CD4-positive, alpha-beta T cell treated with Interleukin-6 for 4 hours (primary cell): ENCODE results near the gene PCSK6.

Experiments
- DNase-seq: peaks from one replicate; pipeline ENCODE4 v3.0.0-alpha.2; 2020; ENCODE audit warnings: mixed read lengths

Gene PCSK6

DNA sequence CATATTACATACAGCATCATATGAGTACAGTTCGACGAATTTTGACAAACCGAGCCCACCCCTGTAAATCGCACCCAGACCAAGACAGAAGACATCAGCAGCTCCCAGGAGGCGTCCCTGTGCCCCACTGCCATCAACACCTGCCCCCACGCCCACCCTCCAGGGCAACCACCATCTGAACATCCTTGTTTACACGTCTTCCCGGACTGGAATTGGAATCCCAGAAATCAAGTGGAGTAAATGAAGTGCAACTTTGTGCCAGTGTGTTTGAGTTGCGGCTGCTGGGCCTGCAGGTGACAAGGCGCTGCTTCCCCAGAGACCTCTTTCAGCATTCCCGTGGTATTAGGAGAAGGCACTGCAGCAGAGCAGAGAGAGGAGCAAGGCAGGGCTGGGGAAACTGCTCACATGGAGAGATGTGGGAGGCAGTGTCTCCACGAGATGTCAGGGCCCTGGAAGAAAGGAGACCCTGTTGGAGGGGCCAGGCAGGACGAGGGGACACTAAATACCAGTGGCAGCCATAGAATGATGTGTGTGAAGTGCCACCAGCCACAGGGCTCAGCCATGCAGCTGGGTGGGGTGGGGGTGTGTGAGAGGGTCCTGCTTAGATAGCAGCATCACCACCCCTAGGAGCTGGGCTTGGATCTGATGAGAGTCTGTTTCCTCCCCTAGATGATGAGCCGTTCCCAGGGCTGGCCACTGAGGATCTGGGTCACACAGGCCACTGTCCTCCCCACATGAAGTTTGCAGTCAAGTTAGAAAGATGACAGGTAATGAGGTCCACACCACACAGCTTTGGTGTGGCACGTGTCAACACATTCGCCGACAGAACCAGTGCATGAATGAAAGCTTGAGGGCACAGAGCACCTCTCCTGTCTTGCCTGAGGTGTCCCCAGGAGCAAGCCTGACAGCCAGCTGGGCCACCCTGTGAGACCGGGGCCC, 33.4 kb upstream of the PCSK6 start:
- no peak for DNase-seq

DNA sequence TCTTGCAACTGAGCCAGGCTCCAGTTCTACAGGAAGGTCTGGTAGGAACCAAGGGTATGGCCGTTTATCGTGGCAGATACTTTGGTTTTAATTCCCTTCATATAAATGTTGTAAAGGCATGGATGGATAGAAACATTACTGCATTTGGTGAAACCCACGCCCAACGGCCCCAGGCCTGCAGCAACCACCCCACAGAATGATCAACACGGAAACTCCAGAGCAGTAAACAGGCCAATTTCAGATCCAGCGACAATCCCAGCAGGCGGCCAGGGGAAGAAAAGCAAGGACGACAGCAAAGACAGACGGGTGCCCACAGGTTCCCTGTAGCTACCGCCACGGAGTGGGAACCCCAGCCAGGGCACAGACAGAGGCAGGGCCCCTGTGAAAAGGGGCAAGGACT, 32.6 kb upstream of the PCSK6 start:
- no peak for DNase-seq

DNA sequence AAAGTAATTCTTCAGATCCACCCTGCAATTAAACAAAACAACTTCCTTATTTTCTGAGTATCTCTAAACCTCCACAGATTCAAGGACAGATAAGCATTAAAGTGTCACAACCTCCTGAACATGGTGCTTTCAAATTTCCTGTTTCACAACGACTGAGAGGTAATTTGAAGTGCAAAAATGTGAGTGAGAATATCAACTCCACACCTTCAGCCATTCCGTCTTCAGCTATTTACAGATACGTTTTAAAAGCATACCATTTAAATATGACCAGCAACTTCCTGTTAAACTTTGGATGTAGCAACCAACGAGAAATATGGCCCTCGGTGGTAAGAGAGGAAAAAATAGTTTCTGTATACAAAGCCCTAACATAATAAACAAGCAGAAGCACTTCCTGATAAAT, 32.1 kb upstream of the PCSK6 start:
- no peak for DNase-seq

DNA sequence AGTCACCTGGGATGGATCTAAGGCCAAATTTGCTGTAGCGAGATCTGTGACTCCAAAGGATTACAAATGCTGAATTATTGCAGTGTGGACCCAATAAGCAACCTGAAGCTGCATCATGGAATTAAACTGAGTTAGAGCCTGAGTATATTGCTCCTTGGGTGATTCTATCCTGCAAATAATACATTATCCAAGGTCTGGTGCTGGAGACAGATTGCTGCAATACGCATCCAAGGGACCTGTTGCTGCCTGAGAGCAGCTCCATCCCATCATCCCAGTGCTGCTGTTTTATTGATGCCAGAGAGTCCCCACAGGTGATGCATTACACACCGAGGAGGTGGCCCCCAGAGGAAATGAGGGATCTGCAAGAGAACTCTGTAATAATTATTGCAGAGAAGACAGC, 31.6 kb upstream of the PCSK6 start:
- no peak for DNase-seq

DNA sequence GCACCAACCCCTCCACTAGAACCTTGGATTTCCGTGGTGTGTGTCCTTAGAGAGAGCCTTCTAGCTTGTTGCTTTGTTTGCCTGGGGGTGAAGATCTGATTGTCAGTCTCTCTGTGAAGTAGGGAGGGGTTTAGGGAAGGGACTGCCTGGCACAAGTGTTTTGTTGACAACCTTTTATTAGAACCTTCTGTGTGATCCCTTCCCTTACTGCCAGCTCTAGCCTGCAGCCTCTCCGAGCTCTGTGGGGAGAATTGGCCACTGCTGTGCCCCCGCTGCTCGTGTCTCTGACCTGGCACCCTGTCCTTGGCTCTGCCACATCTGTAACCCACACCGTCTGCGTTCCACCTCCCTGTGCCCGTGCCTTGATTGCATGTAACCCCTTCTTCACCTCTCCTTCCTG, 30.9 kb upstream of the PCSK6 start:
- DNase-seq, result no peak

DNA sequence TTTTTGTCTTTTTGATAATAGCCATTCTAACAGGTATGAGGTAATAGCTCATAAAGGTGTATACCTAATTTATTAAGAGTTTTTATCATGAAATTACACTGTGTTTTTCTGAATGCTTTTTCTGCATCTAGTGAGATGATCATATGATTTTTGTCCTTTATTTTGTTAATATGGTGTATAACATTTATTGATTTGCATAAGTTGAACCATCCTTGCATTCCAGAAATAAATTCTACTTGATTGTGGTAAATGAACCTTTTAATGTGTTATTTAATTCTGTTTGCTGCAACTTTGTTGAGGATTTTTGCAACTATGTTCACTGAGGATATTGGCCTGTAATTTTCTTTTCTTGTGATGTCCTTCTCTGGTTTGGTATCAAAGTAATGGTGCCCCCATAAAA, 28.0 kb upstream of the PCSK6 start:
- DNase-seq, result no peak

DNA sequence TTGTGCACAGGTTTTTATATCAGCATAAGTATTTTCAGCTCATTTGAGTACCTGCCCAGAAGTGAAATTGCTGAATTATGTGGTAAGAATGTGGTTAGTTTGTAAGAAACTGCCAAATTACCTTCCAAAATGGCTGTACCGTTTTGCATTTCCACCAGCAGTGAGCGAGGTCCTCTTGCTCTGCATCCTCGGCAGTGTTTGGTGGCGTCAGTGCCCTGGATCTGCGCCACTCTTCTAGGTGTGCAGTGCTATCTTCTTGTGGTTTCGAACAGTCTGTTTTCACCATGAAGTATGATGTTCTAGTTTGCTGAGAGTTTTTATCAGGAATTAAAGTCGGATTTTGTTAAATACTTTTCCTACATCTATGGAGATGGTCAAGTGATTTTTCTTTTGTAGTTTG, 24.8 kb upstream of the PCSK6 start:
- no peak for DNase-seq

DNA sequence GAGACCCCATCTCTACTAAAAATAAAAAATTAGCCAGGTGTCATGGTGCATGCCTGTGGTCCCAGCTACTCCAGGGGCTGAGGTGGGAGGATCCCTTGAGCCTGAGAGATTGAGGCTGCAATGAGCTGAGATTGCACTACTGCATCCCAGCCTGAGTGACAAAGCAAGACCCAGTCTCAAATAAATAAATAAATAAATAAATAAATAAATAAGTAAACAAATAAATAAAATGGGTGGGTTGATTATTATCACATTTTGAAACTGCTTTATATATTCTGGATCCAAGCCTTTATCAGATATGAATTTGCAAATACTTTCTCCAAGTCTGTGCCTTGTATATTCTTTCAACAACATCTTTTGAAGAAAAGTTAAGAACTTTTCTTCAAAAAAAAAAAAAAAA, 22.2 kb upstream of the PCSK6 start:
- DNase-seq, result no peak

DNA sequence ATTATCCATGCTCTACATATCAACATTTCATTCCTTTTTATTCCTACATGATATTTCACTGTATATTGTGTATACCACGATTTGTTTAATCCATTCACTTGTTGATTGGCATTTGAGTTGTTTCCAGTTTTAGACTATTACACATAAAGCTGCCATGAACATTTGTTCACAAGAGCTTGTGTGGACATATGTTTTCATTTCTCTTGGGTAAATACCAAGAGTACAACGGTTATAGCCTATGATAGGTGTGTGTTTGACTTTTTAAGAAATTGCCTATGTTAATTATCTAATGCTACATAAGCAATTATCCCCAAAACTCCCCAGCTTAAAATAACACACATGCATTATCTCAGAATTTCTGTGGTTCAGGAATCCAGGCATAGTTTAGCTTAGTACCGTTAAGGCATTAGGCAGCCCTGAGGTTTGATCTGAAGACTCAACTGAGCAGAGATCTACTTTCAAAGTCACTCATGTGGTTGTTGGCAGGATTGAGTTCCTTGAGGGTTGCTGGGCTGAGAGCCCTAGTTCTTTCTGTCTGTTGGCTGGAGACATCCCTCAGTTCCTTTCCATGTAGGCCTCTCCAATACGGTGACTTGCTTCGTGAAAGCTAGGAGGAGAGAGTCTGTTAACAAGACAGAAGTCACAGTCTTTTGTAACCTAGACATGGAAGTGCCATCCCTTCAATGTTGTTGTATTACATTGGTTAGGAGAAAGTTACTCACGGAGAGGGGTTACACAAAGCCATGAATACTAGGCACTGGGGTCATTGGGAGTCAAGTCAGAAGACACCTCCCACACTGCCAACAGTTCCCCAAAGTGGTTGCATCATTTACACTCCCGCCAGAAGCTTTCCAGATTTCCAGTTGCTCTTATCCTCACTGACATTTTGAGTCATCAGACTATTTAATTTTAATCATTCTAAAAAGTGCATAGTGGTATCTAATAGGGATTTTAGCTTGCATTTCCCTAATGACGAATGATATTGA, 21.0 kb upstream of the PCSK6 start:
- no peak for DNase-seq

DNA sequence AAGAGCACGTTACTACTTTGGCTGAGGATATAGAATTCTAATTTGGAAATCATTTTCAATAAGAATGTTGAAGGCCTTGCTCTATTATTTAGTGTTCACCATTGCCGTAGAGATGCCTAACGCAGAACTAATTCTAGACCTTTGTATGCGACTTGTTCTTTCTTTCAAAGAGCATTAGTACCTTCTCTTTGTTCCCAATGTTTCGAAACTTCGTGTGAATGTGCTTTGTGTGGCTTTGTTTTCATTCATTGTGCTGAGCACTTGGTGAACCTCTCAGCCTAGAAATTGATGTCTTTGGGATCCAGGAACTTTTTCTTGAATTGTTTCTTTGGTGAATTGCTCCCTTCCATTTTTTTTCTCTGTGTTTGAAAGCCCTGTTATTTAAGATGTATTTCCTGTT, 19.8 kb upstream of the PCSK6 start:
- DNase-seq, result no peak

DNA sequence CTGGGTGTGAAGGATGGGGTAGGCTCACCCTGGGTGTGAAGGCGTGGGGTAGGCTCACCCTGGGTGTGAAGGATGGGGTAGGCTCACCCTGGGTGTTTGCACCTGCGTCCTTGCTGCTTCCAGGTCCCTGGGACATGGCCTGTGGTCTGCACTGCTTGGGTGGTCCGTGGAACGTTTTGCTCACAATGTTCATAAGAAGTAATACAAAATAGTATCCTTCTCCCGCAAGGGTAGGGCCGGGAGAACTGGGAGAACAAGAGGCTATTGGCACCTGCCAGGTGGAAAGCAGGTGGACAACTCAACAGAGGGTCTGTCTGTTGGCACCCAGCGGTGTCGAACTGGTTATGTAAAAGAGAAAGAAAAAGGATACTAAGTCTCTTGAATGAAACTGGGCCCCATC, 17.0 kb upstream of the PCSK6 start:
- no peak for DNase-seq

DNA sequence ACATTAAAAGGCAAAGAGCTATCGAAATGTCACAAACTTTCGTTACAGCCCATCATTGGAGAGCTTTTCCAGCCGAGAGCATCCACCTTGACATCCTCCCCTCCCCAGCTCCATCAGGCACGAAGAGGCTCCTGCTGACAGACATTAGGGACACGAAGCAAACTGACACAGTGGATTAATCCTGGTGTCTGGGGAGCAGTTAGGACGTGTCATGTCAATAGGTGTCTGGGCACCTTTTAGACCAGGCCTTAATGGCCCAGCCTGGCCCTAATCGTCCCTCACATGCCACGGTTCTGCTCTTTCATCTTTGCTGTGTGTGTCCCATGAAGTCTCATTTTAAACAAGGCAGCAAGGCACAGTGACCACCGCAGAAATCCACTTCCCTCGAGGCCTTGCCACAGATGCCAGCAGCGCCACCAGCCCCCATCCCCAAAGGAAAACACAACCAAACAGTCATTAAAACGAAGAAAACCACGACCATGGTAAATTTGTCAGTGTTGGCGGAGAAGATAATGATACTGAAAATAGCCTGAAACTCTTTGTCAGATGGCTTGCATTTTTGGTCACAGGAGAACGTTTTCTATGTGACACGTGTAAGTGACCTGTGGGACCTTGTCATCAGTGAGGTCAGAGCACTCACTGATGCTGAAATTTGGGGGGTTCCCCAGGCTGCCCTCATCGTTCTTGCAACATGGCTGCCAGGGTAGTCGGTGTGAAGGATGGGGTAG, 16.3 kb upstream of the PCSK6 start:
- no peak for DNase-seq

DNA sequence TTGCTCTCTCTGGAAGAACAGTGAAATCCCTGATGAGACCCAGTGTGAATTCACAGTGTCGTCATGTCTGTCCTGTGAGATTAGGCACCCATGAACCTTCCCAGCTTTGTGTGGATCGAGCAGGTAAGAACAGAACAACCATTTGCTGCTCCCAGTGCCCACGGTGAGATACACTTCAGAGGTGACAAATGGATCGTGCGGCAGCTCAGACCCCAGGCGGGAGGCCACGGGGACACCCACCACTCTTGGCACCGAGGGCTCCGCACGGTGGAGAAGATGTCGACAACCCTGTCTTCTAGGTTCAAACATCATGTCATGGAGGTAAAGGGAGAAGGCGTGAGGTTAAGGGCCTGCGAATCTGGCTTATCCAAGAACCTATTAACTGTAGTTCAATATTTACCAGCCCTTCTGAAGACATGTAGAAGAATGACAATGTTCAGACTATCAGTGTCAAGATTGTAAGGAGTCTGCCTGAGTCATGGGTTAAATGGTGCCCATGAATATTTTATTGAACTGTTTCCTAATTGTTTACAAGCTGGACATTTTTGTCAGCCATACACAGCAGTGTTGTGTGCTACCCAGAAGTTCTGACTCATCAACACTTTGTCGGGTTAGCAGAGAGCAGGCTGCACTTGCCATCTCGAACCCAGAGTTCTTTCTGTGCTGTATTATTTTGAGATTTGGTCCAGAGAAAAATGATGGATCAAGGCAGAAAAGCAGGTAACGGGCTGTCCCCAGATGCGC, 15.5 kb upstream of the PCSK6 start:
- no peak for DNase-seq

DNA sequence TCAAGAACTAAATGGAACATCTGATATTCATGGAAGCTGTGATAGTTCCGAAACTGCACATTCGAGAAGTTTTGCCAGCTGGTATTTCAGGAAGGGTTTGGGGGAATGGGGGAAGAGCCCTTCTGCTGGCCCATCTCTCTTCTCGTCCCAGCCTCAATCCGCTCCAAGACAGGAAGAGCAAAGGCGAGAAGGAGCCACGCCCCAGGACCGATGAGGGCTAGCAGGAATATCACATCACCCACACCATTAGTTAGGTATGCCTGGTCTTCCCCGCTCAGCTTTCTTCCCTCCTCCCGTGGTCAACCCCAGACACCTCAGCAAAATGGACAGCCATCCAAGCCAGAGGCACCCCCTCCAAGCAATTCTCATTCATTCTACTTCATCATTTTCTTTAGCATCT, 14.9 kb upstream of the PCSK6 start:
- no peak for DNase-seq

DNA sequence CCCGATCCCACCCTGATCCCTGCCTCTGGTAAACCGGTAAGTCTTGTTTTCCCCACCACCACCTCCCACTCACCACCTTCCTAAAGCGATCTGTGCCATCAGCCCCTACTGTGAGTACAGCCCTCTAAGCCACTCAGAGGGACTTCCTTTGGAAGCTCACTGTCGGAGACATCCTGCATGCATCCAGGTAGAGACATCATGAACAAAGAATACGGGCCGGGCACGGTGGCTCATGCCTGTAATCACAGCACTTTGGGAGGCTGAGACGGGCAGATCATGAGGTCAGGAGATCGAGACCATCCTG, 13.7 kb upstream of the PCSK6 start:
- no peak for DNase-seq

DNA sequence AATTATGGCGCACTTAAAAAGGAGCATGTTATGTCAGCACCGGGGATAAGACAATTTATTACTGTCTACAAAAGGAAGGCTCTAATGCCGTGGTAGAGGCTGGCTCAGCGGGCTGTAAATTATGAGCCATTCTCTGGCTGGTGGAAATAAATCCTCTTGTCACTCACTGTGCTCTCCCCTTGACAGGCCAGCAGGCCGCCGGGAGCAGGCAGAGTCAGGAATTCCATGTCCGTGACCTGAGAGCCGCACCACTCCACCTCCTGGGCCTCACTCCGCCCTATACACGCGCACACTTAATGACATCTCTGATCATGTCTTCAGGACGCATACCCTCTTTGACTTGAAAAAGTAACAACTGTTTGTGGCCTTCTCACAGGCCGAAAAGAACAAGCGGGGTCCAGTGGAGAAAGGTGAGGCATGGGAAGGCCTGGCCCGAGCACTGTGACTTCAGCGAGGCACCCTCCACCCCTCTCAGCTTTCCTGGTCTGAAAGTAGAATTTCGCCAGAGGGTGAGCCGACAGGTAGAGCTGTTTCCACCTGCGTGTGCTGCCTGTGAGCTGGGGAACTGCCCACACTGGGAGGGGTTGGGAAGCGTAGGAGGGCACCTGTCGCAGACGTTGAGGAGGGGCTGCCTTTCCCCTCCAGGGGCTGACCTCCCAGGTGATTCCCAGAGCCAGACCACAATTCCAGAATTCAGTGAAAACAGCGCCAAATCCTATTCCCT, 13.2 kb upstream of the PCSK6 start:
- DNase-seq, result no peak

DNA sequence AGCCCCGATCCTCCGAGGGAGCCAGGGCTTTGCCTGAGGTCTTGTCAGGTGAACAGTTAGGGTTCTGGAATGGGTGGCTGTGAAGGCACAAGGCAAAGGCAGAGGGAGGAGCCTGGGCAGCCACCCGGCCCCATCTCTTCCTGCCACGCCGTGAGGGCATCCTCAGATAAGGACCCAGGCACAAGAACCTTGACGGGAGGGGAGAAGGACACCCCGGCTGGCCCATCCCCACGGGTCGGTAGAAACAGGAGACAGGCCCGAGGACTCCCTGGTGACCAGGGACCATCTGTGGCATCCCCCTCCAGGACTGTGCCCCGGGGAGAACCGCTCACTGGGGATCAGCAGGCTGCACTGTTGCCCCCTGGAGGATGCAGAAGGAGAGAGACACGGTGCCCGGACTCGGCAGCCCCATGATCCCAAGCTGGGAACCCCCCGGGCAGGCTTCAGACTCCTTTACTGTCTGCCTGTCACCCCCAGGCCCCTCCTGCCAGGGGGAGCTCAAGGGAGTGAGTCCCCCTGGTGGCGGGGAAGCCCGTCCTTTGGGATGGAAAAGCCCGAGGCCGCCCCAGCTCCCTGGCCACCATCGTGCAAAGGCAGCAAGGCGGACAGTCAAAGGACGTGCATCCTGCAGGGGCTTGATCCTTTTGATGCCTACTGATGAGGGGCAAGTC, 12.3 kb upstream of the PCSK6 start:
- DNase-seq, result peak; percentile 39

DNA sequence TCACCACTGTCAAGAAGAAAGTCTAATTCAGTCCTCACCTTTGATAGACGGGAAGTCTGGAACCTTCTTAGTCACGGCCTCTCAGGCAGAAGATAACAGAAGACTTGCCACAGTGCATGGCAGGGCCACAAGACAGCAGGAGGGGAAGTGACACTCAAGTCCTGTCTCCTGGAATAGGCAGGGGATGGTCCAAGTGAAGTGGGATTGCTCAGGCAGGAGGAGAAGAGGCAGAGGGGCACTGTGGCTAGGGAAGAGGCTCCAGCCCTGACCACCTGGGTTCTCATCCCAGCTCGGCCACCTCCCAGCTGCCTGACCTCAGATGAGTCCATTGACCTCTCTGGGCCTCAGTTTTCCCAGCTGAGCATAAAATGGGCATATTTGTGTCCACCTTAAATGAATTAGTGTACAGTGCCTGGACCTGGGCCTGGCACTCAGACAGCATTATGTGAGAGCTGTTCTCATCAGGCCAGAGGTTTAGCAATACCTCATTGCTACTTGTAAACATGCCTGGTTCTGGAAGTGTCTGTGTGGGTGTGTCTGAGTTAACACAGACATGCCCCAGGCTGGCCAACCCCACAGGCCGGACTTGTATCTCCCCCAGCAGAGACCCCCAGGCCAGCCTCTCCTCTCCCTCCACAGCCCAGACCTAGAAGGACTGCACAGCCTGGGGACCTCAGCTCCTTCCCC, 11.5 kb upstream of the PCSK6 start:
- DNase-seq, result no peak

DNA sequence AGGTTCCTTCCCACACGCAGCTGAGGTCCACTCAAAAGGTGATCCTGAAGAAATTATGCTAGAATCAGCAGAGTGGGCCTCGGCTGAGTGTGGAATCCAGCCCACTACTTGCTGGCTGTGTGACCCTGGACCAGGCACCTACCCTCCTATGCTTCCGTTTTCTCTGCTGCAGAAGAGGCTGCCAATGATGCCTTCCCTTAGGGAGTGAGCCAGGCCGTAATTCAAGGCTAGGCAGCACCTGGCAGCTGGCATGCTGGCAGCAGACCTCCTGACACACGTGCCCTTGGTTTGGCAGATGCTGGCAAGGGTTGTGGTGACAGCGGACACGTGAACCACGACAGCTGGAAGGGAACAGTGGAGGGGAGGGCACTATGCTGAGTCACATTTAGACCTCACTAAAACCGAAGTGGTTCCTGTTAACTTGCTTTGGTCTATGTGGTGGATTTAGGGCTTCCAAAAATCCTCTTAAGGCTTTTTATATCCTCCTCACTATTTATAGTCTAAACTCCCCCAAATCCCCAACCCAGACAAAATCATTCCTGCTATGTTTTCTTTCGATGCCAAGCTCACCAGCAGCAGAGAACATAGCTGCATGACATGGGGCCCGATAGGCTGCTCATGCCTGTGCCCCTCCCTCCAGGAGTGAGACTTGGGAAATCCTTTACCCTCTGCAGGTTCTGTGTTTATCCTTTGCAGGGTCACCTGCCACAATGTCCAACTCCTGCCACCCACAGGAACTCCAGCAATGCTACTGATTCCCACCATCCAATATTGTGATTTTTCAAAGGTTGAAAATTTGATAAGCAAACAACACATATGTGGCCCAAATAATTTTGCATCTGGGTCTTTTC, 10.6 kb upstream of the PCSK6 start:
- DNase-seq, result no peak
